Endothelial cell of umbilical vein (primary cell): ENCODE results near the gene TJP3. TPM values are rescaled to one million over a fixed set of nuclear protein-coding genes. Genes with fewer than 3 reads are reported as not detected.

Experiments used
- BruUV-seq: library from RNA; stranded (reverse); fragments of 400-500 nt; replicated peaks from 2 replicates; lab custom pipeline; 2021; lab: Mats Ljungman, UMichigan
- CTCF ChIA-PET: fragments of 300-600, 350-600 bp; sonication (Branson Sonifier 250); formaldehyde crosslinking; loops from one replicate; lab custom pipeline; 2021; ENCODE audit warnings: antibody characterized with exemption, inconsistent platforms; lab: Charles Lee
- POLR2A ChIA-PET: fragments of 300-600, 350-600 bp; sonication (Branson Sonifier 250); formaldehyde crosslinking; loops from one replicate; lab custom pipeline; 2021; ENCODE audit warnings: antibody characterized with exemption, inconsistent platforms; lab: Charles Lee
- DNase-seq: peaks from one replicate; pipeline ENCODE4 v3.0.0-alpha.2; 2011; ENCODE audit warnings: low read depth, low spot score
- FAIRE-seq: peaks from 2 replicates; lab custom pipeline; 2011; peaks lifted over from hg19 to GRCh38; lab: Jason Lieb, UNC
- H2AFZ ChIP-seq: 2 replicates; pipeline ENCODE4 v1.6.0; 2012; ENCODE audit warnings: low read depth, low read length, control low read depth, inconsistent platforms
- H3K27ac ChIP-seq: 2 replicates; pipeline ENCODE4 v1.5.1; 2011; ENCODE audit warnings: low read depth, mild to moderate bottlenecking, control low read depth, low read length, moderate library complexity; ENCODE audit not compliant: insufficient read depth
- H3K27me3 ChIP-seq, 2 experiments: 2 replicates each; pipeline versions ENCODE4 v1.6.0 to v1.6.1; 2011; ENCODE audit warnings: low read length in 2 of 2, mixed read lengths in 1 of 2; ENCODE audit not compliant: control insufficient read depth in 2 of 2, insufficient read depth in 2 of 2
- H3K36me3 ChIP-seq, 2 experiments: 2 replicates in 1 of 2; 3 replicates in 1 of 2; pipeline ENCODE4 v1.5.1; 2011; ENCODE audit warnings: low read length in 2 of 2, mild to moderate bottlenecking in 1 of 2, moderate library complexity in 1 of 2; ENCODE audit not compliant: control insufficient read depth in 2 of 2, insufficient read depth in 2 of 2; ENCODE audit errors: extremely low read depth in 1 of 2
- H3K4me1 ChIP-seq: 3 replicates; pipeline ENCODE4 v1.5.1; 2011; ENCODE audit warnings: mild to moderate bottlenecking, low read length; ENCODE audit not compliant: control insufficient read depth, insufficient read depth; ENCODE audit errors: extremely low read depth
- H3K4me2 ChIP-seq: 2 replicates; pipeline ENCODE4 v1.6.1; 2011; ENCODE audit warnings: low read length, control low read depth, mixed read lengths; ENCODE audit not compliant: insufficient read depth
- H3K4me3 ChIP-seq, 3 experiments: fragments of 200-600 bp in 1 of 3; sonication (generic), shearing (Covaris generic) in 1 of 3; replicated peaks in 1 of 3; 2 replicates each; pipeline ENCODE4 v1.5.1; 2011 to 2016; ENCODE audit warnings: control low read depth in 3 of 3, low read length in 3 of 3, mild to moderate bottlenecking in 2 of 3, inconsistent platforms in 1 of 3, low read depth in 1 of 3, moderate library complexity in 1 of 3; ENCODE audit not compliant: insufficient read depth in 1 of 3
- H3K79me2 ChIP-seq: 2 replicates; pipeline ENCODE4 v1.6.0; 2012; ENCODE audit warnings: low read length, inconsistent platforms; ENCODE audit not compliant: control insufficient read depth, insufficient read depth
- H3K9ac ChIP-seq: replicated peaks from 2 replicates; pipeline ENCODE3; 2011; ENCODE audit warnings: low read length, control low read depth; ENCODE audit not compliant: insufficient read depth; ENCODE audit errors: extremely low read depth
- H3K9me1 ChIP-seq: replicated peaks from 3 replicates; pipeline ENCODE4 v1.6.0; 2011; ENCODE audit warnings: mild to moderate bottlenecking, low read length; ENCODE audit not compliant: control insufficient read depth, insufficient read depth; ENCODE audit errors: extremely low read depth
- H3K9me3 ChIP-seq: replicated peaks from 2 replicates; pipeline ENCODE4 v1.5.1; 2012; ENCODE audit warnings: low read length, inconsistent platforms; ENCODE audit not compliant: control insufficient read depth, insufficient read depth
- H4K20me1 ChIP-seq: replicated peaks from 2 replicates; pipeline ENCODE3; 2011; ENCODE audit warnings: mild to moderate bottlenecking, low read length; ENCODE audit not compliant: control insufficient read depth, insufficient read depth; ENCODE audit errors: extremely low read depth
- CTCF ChIP-seq, 2 donors: IDR thresholded peaks; 1 replicate in 1 of 2; 2 replicates in 1 of 2; pipeline ENCODE4 v1.5.1; 2011; ENCODE audit warnings: low read length in 2 of 2, mild to moderate bottlenecking in 2 of 2, moderate library complexity in 2 of 2, control low read depth in 1 of 2, inconsistent platforms in 1 of 2, low read depth in 1 of 2; ENCODE audit not compliant: insufficient read depth in 1 of 2; ENCODE audit errors: extremely low read depth in 1 of 2
- EZH2 ChIP-seq: IDR thresholded peaks from 2 replicates; pipeline ENCODE4 v1.6.1; 2012; ENCODE audit warnings: borderline replicate concordance, low read depth, mild to moderate bottlenecking, moderate library complexity, low read length, inconsistent platforms; ENCODE audit not compliant: severe bottlenecking
- FOS ChIP-seq: IDR thresholded peaks from 2 replicates; pipeline ENCODE4 v1.6.1; 2011; ENCODE audit warnings: mild to moderate bottlenecking, low read length, moderate library complexity, borderline replicate concordance; ENCODE audit not compliant: insufficient read depth
- GATA2 ChIP-seq: IDR thresholded peaks from 2 replicates; pipeline ENCODE4 v1.7.0; 2011; ENCODE audit warnings: low read depth, mild to moderate bottlenecking, moderate library complexity, mixed read lengths, low read length; ENCODE audit not compliant: insufficient read length, insufficient read depth
- JUN ChIP-seq: IDR thresholded peaks from 2 replicates; pipeline ENCODE4 v1.6.1; 2011; ENCODE audit warnings: borderline replicate concordance, low read depth; ENCODE audit not compliant: insufficient read length, insufficient read depth
- MAX ChIP-seq: IDR thresholded peaks from 2 replicates; pipeline ENCODE4 v1.6.1; 2011; ENCODE audit not compliant: insufficient read depth, insufficient read length
- MYC ChIP-seq: IDR thresholded peaks from one replicate; pipeline ENCODE4 v1.6.1; 2011; ENCODE audit warnings: mild to moderate bottlenecking, low read depth, low read length
- POLR2A ChIP-seq: IDR thresholded peaks from 2 replicates; pipeline ENCODE4 v1.6.1; 2012; ENCODE audit warnings: low read depth, mild to moderate bottlenecking, control low read depth, low read length
- POLR2AphosphoS5 ChIP-seq: IDR thresholded peaks from 2 replicates; pipeline ENCODE4 v1.6.1; 2012; ENCODE audit warnings: low read depth, mild to moderate bottlenecking, control low read depth, low read length, moderate library complexity; ENCODE audit not compliant: insufficient read depth
- dilution Hi-C: fragments of 300-500 bp; cut with MboI; formaldehyde crosslinking; loops from one replicate; pipeline ENCODE4 v1.15.0; 2019; ENCODE audit warnings: low sequenced_read_pairs; ENCODE audit not compliant: extremely low pct_ligation_motif_present
- intact Hi-C: fragments of 100-400 bp; cut with micrococcal nuclease; formaldehyde crosslinking; loops from one replicate; pipeline ENCODE4 v1.10.0; 2022
- polyA plus RNA-seq, 4 experiments: library from polyadenylated mRNA; depleted of rRNA in 3 of 4; stranded (reverse) in 3 of 4; unstranded in 1 of 4; fragments of >200 nt; gene quantifications; 2 replicates each; pipeline versions ENCODE4 v1.2.1 to v1.2.3, GENCODE V29; 2011 to 2012; ENCODE audit warnings: missing spikeins in 1 of 4
- total RNA-seq: library from RNA; stranded (reverse); gene quantifications from 2 replicates; pipeline ENCODE4 v1.2.3, GENCODE V29; 2021

The TJP3 gene
- total and polyA plus RNA-seq, 2 donors (not counting 3 experiments of a cell fraction or from before 2014, with no cell fraction given) = 0.10 TPM; not detected in 1

DNA sequence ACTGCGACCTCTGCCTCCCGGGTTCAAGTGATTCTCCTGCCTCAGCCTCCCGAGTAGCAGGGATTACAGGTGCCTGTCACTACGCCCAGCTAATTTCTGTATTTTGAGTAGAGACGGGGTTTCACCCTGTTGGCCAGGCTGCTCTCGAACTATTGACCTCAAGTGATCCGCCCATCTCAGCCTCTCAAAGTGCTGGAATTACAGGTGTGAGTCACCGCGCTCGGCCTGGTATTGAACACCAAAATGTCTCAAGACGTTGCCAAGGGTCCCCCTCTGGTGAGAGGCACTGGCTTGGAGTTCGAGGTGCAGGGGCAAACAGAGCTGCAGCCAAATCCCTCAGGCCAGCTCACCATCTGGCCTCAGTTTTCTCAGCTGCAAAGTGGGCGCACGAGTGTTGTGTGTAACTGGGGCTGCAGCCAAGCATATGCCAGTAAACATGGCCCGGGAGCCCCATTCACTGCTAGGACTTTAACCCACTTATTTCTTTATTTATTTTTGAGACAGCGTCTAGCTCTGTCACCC is 8.0 kb downstream of the TJP3 start:
- no peaks in the 10 kb centered on the region for H3K79me2 ChIP-seq
- TF ChIP-seq POLR2A (no peak), EZH2 (no peak), GATA2 (no peak), MYC (no peak)
- no peaks in the 10 kb centered on the region for H3K9me1 ChIP-seq
- FAIRE-seq = no peak
- no peaks in the 10 kb centered on the region for H4K20me1 ChIP-seq
- no TSS peak for BruUV-seq
- dilution Hi-C loops (no loop called here), intact Hi-C loops (no loop called here)
- no peak overlapping the region for H3K27ac ChIP-seq
- ChIA-PET CTCF (interaction anchor here (1.1 to 1.3 kb wide), 2 partner anchors 10 to 16 kb away, joined by 3 read pairs; no protein-coding TSS in a partner anchor), POLR2A (interaction anchor here (0.7 kb wide), 1 partner anchor 656 kb away, joined by 3 read pairs; no protein-coding TSS in a partner anchor)
- H2AFZ ChIP-seq = no peak overlapping the region
- H3K36me3 ChIP-seq = no peaks in the 10 kb centered on the region
- H3K9ac ChIP-seq = no peak overlapping the region
- no peaks in the 10 kb centered on the region for H3K9me3 ChIP-seq
- H3K27me3 ChIP-seq = peaks cover 3 to 6% of the 10 kb centered on the region in 2 experiments
- H3K4me3 ChIP-seq = no peak overlapping the region
- no peak overlapping the region for H3K4me2 ChIP-seq
- no peak for DNase-seq
- no peaks in the 10 kb centered on the region for H3K4me1 ChIP-seq

DNA sequence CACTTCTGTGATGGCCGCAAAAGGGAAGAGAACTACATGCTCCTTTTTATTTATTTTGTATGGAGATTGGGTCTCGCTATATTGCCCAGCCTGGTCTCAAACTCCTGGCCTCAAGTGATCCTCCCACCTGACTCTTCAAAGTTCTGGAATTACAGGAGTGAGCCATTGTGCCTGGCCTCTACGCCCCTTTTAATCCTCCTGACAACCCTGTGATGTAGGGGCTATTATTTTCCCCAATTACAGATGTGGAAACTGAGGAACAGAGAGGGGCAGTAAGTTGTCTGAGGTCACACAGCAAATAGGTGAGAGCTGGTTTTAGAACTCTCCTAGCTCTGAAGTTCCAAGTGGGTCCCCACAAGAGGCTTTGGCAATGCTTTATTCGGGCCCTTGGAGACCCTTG is 11.7 kb downstream of the TJP3 start:
- TF ChIP-seq MAX (no peak), FOS (no peak), POLR2A (no peak), JUN (no peak), POLR2AphosphoS5 (no peak), MYC (no peak), CTCF (IDR thresholded peaks at IDR 0.05; ENCODE audit: extremely low read depth in 1 of 2, insufficient read depth in 1 of 2, low read depth in 1 of 2, low read length in 2 of 2) (no peak), EZH2 (no peak), GATA2 (no peak)
- Histone ChIP-seq H3K27ac (no peak overlapping the region), H2AFZ (no peak overlapping the region), H3K9me3 (no peaks in the 10 kb centered on the region), H4K20me1 (no peaks in the 10 kb centered on the region), H3K27me3 (peaks cover 16 to 27% of the 10 kb centered on the region in 2 experiments), H3K4me3 (no peak overlapping the region), H3K9ac (no peak overlapping the region), H3K36me3 (no peaks in the 10 kb centered on the region), H3K79me2 (no peaks in the 10 kb centered on the region), H3K9me1 (no peaks in the 10 kb centered on the region), H3K4me1 (no peaks in the 10 kb centered on the region), H3K4me2 (no peak overlapping the region)
- intact Hi-C loops (no loop called here), dilution Hi-C loops (no loop called here)
- ChIA-PET POLR2A (no interaction called here), CTCF (interaction anchor here (1.0 kb wide), 1 partner anchor 102 kb away, joined by 4 read pairs; no protein-coding TSS in a partner anchor)
- BruUV-seq = no TSS peak
- no peak for FAIRE-seq
- DNase-seq = no peak
